ENCODE data around the gene PKIG.

DNA sequence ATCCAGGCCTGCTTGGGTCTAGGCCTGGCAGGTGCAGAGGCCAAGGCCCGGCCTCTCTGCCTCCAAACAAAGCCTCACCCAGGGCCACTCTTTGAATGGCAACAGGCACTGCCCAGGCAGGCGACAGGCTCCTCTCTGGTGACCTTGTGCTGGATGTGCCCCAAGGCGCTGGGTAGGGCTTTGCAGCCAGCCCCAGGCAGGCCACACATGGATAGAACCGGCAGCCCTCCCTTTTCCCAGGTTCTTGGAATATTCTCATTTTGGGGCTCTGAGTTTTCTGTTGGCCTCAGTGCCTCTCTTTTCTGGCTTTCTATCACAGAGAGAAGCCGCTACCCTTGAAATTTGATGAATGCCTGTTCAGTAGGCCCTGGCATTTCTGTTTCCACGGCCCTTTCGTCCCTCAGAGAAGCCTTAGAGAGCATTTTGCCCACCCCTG is 18.9 kb downstream of the PKIG start:
- TF ChIP-seq POLR2A (IDR thresholded peaks at IDR 0.05), result no peak
- TF ChIP-seq, protein P1, sequence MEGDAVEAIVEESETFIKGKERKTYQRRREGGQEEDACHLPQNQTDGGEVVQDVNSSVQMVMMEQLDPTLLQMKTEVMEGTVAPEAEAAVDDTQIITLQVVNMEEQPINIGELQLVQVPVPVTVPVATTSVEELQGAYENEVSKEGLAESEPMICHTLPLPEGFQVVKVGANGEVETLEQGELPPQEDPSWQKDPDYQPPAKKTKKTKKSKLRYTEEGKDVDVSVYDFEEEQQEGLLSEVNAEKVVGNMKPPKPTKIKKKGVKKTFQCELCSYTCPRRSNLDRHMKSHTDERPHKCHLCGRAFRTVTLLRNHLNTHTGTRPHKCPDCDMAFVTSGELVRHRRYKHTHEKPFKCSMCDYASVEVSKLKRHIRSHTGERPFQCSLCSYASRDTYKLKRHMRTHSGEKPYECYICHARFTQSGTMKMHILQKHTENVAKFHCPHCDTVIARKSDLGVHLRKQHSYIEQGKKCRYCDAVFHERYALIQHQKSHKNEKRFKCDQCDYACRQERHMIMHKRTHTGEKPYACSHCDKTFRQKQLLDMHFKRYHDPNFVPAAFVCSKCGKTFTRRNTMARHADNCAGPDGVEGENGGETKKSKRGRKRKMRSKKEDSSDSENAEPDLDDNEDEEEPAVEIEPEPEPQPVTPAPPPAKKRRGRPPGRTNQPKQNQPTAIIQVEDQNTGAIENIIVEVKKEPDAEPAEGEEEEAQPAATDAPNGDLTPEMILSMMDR (IDR thresholded peaks at IDR 0.05), result no peak

Measured in body of pancreas (tissue), 4 donors.